ENCODE measurements around the gene CFAP43.

GRCh38 chr10:104100795-104101194 is 131.4 kb downstream of the CFAP43 start:
- no peak for TF ChIP-seq CTCF (conservative IDR thresholded peaks at IDR 0.05)
- TF ChIP-seq ZFX (IDR thresholded peaks at IDR 0.05), result no peak

Data from C4-2B (cell line).